Parathyroid adenoma (tissue), 2 donors: ENCODE measurements around the gene PDZD8.

Experiments
- H2AFZ ChIP-seq: fragments of 300-600 bp; sonication (generic); one replicate; pipeline ENCODE4 v1.7.0; 2017; ENCODE audit warnings: antibody characterized with exemption, mild to moderate bottlenecking
- H3K27ac ChIP-seq: fragments of 300-600 bp; sonication (generic); one replicate; pipeline ENCODE4 v1.7.0; 2017
- H3K27me3 ChIP-seq: fragments of 300-600 bp; sonication (generic); one replicate; pipeline ENCODE4 v1.7.0; 2017; ENCODE audit warnings: low read length; ENCODE audit not compliant: control insufficient read depth, insufficient read depth
- H3K36me3 ChIP-seq: fragments of 300-600 bp; sonication (generic); one replicate; pipeline ENCODE4 v1.7.0; 2017; ENCODE audit warnings: low read length; ENCODE audit not compliant: control insufficient read depth, insufficient read depth
- H3K4me1 ChIP-seq: fragments of 300-600 bp; sonication (generic); one replicate; pipeline ENCODE4 v1.7.0; 2017; ENCODE audit warnings: control low read depth
- H3K4me2 ChIP-seq: fragments of 300-600 bp; sonication (generic); one replicate; pipeline ENCODE4 v1.7.0; 2017; ENCODE audit warnings: low read length
- H3K4me3 ChIP-seq: fragments of 300-600 bp; sonication (generic); one replicate; pipeline ENCODE4 v1.7.0; 2017; ENCODE audit warnings: low read depth, low read length
- H3K79me2 ChIP-seq: fragments of 300-600 bp; sonication (generic); one replicate; pipeline ENCODE4 v1.7.0; 2017; ENCODE audit warnings: control low read depth
- H3K9ac ChIP-seq: fragments of 300-600 bp; sonication (generic); one replicate; pipeline ENCODE4 v1.7.0; 2017; ENCODE audit warnings: mild to moderate bottlenecking
- H3K9me3 ChIP-seq: fragments of 300-600 bp; sonication (generic); one replicate; pipeline ENCODE4 v1.7.0; 2017; ENCODE audit warnings: low read length; ENCODE audit not compliant: control insufficient read depth
- CTCF ChIP-seq: fragments of 300-600 bp; sonication (generic); IDR thresholded peaks from one replicate; pipeline ENCODE4 v1.7.0; 2017; ENCODE audit warnings: antibody characterized with exemption, mild to moderate bottlenecking
- donor health status: primary hyperparathyroidism.

The PDZD8 gene

GRCh38 chr10:117249493-117250093 is 125.6 kb downstream of the PDZD8 start:
- Histone ChIP-seq H3K27ac (no peak overlapping the region), H2AFZ (no peak overlapping the region), H3K9ac (no peak overlapping the region), H3K4me3 (no peak overlapping the region), H3K4me1 (no peaks in the 10 kb centered on the region), H3K4me2 (no peak overlapping the region), H3K36me3 (no peaks in the 10 kb centered on the region), H3K9me3 (no peaks in the 10 kb centered on the region), H3K27me3 (no peaks in the 10 kb centered on the region), H3K79me2 (no peaks in the 10 kb centered on the region)
- no peak for TF ChIP-seq CTCF

DNA sequence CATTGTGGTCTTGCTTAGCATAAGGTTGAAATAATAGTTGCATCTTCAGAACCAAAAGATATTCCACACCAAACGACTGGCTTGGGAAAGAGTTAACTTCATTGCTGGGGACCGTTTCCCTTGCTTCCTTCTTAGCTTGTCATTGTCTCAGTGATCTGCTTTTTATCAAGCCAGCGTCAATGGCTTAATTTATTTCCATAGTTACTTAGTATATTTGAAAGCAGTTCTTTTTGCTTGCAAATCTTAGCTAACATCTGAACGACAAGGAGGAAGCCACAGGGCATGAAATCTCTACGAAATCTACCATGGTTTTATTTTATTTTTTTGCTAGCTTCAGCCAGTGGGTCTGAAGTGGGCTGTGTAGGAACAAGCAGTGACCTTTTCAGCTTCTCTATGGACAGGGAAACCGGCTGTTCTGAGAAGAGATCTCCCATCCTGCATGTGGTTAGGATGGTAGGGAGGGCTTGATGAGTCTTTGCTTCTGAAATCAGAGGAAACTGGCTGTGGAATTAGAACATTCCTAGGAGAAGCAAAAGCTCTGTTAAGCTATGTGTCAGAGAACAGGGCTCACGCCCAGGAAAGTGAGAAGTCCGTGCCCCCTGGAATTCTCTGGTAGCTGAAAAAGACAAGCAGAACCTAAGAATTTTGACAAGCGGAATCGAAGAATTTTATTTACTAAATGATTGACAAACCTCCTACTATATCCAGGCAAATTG is 126.3 kb downstream of the PDZD8 start:
- Histone ChIP-seq H3K9me3 (no peaks in the 10 kb centered on the region), H3K27me3 (no peaks in the 10 kb centered on the region), H3K4me2 (no peak overlapping the region), H3K4me1 (no peaks in the 10 kb centered on the region), H3K4me3 (no peak overlapping the region), H3K79me2 (no peaks in the 10 kb centered on the region), H2AFZ (no peak overlapping the region), H3K36me3 (no peaks in the 10 kb centered on the region), H3K27ac (no peak overlapping the region), H3K9ac (no peak overlapping the region)
- TF ChIP-seq CTCF: no peak

DNA sequence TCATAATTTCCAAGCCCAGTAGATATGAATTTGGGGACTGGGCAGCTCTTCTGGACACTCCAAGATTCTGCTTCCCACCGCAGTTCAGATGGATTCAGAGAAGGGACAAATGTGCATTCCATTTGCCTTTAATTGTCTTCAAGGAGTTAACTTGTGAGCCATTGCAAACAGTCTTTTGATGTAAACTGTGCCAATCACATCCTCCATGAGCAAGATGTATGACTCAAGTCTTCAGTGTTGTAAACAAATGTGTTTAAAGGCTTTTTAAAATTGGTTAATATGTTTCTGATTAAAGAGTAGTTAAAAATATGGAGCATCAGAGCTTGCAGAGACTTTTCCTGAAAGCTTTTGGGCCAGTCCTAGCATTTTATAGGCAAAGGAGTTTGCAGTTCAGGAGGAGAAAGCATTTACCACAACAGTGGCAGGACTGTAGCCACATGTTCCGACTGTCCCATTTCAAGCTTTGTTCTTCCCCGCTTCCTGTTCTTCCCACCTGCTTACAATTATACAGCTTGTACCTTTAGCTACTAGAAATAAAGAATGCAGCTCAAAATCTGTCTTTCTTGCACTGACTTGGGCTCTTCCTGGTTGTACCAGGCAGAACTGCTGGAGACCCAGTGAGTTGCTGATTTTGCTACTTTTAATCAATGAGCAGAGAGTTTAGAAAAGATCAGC is 128.1 kb downstream of the PDZD8 start:
- H3K9ac ChIP-seq: no peak overlapping the region
- H3K79me2 ChIP-seq: no peaks in the 10 kb centered on the region
- no peaks in the 10 kb centered on the region for H3K4me1 ChIP-seq
- H3K9me3 ChIP-seq: no peaks in the 10 kb centered on the region
- H3K36me3 ChIP-seq: no peaks in the 10 kb centered on the region
- no peak overlapping the region for H3K4me3 ChIP-seq
- no peak overlapping the region for H3K4me2 ChIP-seq
- H2AFZ ChIP-seq: no peak overlapping the region
- no peak overlapping the region for H3K27ac ChIP-seq
- TF ChIP-seq CTCF: no peak
- no peaks in the 10 kb centered on the region for H3K27me3 ChIP-seq

GRCh38 chr10:117242463-117242832 is 132.8 kb downstream of the PDZD8 start:
- H3K9me3 ChIP-seq: no peaks in the 10 kb centered on the region
- H3K4me2 ChIP-seq: no peak overlapping the region
- H3K36me3 ChIP-seq: no peaks in the 10 kb centered on the region
- no peak overlapping the region for H2AFZ ChIP-seq
- no peak overlapping the region for H3K9ac ChIP-seq
- no peak overlapping the region for H3K27ac ChIP-seq
- no peaks in the 10 kb centered on the region for H3K27me3 ChIP-seq
- no peak overlapping the region for H3K4me3 ChIP-seq
- TF ChIP-seq CTCF: no peak
- no peaks in the 10 kb centered on the region for H3K79me2 ChIP-seq
- no peaks in the 10 kb centered on the region for H3K4me1 ChIP-seq
